Glomerular endothelial cell (primary cell): ENCODE results near the gene METTL4. TPM values are rescaled to one million over a fixed set of nuclear protein-coding genes. Genes with fewer than 3 reads are reported as not detected.
A peak's percentile ranks its signal among the peaks of the same experiment; 100 is the strongest.
"Not testable (repeated sequence)": the region's sequence is repeated elsewhere in the genome, so short reads cannot be mapped to it uniquely, and the experiment has no call there.

Experiments used
- DNase-seq: peaks from one replicate; pipeline ENCODE4 v3.0.0-alpha.2; 2011; ENCODE audit warnings: low read depth, low spot score; ENCODE audit errors: extremely low read depth
- total RNA-seq: library from RNA; depleted of rRNA; stranded (reverse); fragments of >200 nt; gene quantifications from 2 replicates; pipeline ENCODE4 v1.2.3, GENCODE V29; 2015

The METTL4 gene
- total RNA-seq, 1 donor from 2014 or later = 8.5 TPM

DNA sequence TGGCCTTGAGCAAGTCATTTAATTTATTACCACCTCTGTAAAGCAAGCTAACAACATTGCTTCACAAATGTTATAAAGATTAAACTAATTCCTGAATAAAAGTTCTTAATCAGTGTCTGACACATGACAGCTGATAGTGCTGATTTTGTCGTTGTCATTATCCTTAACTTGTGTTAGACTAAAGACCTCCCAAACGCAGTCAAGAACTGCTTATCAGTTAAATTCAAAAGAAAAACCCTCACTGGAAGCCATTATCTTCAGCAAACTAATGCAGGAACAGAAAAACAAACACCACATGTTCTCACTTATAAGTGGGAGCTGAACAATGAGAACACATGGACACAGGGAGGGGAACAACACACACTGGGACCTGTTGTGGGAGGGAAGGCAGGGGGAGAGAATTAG, 46.5 kb downstream of the METTL4 start:
- not testable (repeated sequence) for DNase-seq

DNA sequence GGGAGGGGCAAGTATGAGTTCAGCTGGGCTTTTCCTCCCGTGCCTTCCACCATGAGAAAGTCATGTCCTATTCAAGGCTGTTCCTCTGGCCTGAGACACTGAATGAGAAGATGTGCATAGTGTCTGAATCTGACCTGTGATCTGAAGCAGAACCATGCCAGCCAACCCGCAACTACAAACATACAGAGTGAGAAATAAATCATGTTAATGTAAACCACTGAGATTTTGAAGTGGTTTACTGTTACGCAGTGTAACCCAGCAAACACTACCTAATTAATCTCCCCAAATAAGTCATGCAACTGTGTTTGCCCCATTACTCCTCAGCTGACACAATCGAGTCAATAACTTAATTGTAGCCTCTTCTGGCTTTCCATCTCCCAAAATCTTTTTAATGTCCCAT, 49.2 kb downstream of the METTL4 start:
- no peak for DNase-seq

DNA sequence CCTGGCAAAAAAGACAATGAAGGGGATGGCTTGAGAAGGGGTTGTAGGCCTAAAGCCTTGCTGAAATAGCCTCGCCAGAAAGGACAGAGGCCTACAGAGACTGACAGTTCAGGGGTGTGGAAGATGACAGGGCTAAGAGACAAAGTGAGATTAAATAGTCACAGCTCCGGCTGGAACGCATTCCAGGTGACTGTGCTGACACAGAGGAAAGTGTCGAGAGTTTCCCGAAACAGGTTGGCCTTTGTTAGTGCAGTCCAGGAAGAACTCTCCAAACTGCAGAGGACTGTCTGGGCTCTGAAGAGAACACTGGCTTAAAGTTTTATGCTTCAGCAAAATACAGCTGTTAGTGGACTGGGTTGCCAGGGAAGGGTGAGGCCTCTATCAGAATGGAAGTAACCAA, 52.8 kb downstream of the METTL4 start:
- no peak for DNase-seq

DNA sequence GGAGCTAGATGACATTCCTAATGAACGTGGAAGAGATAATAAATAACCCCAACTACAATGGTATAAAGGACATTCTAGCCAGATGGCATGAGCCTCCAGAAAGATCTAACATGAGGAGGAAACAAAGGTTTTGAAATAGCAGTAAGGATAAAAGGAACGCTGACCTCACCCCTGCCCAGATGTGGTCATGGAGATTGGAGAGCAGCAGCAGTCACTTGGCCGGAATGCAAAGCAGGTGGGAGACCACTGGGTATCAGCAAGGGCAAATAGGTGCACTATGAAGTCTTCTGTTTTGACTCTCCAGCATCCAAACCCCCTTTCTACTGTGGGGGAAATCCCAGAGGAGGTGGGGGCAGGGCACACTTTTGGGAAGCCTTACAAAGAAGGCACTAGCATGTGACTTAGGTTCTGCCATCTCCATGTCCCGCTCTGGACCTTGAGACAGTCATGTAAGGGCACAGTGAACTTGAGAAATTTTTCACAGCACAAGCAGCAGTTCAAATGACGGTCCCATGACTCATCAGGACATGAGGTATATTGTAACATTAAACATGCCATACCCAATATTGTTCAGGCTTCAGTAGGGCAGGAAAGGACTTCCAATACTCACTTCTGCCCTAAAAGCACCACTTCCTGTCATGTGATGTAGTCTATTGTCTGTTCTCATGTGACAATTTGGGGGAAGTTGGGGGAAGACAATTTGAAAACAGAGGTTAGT, 55.2 kb downstream of the METTL4 start:
- peak; percentile 100 for DNase-seq

DNA sequence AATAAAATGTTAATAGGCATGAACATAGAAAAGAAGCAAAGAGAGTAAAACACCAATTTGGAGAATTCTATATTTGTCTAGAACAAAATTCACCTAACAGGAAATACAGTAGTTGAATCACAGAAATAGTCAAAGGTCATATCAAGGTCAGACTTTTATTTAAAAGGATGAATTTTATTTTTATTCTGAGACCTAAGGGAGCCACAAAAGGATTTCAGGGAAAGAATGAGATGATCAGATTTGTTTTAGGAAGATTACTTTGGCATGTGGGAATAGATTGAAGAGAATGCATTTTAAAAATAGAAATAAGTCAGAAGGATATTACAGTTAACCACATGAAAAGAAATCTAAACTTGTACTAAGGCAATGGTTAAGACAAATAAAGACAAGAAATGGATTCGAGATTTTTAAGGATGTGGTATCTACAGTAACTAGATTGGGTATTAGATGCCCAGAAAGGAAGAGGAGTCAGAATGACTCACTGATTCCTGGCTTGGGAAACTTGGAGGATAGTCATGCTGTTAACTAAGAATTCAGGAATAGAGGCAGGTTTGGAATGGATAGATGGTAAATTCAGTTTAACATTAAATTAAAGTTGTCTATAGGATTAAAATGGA, 56.0 kb downstream of the METTL4 start:
- peak; percentile 82 for DNase-seq

DNA sequence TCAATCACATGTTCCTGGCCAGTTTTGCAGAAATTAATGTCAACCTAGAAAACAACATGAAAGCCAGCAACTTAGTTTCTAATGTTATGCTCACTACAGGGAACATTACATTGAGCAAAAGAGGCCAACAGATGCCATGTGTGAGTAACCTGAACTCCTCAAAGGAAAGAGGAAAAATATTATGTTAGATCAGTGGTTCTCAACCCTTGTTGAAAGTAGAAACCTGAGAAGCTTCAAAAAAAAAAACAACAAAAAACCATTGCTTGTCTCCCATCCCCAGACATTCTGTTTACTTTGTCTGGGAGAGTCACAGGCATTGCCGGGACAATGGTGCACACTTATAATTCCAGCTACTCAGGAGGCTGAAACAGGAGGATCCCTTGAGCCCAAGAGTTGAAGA, 57.7 kb downstream of the METTL4 start:
- DNase-seq = no peak

DNA sequence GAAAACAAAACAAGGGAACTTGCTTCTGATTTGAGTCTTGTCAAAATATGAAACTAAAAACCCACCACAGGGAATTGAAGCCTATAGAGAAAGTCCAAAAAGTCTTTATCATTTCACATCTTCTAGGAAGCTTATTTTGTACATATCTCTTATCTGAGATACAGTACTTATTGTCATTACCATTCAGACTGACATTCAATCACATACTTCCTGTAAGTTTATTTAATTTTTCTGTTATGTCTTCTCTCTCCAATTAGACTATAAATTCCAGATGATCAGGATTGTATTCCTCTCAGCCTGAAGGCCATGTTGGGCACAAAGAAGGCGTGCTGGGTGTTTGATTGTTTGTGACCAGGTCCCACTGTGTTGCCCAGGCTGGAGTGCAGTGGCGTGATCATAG, 59.2 kb downstream of the METTL4 start:
- no peak for DNase-seq

DNA sequence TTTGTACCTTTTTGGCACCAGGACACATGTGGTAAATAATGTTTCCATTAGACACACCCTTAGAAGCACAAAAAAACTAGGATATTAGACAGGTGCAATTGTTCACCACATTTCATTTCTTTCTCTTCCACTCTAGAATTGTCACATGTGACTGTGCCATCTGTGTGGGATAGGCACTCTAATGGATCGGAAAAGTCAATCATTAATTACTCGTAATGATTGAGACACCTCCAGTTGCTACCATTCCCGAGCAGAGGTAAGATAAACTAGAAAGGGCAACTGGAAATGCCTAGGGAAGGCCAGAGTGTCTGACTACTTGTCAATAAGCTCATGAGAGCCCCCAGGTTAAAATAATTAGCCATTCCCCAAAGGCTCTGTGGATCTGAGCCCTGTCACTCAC, 59.9 kb downstream of the METTL4 start:
- DNase-seq = no peak

DNA sequence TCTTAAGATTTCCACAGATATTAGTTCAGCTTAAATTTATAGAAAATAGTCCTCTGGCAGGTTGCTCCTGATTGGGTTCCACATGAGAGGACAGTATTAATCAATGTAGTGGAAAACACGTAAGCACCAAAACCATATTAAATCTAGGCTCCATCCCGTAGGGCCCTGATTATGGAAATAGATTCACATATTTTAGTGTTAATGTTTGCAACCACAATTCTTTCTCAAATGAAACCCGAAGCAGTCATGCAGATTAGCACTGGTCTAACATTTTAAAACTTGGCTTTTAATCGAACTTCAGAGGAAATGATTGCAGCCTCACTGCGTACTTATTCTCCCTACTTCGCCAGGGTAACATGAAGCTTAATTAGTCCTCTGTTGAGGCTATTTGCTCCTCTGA, 60.9 kb downstream of the METTL4 start:
- no peak for DNase-seq

DNA sequence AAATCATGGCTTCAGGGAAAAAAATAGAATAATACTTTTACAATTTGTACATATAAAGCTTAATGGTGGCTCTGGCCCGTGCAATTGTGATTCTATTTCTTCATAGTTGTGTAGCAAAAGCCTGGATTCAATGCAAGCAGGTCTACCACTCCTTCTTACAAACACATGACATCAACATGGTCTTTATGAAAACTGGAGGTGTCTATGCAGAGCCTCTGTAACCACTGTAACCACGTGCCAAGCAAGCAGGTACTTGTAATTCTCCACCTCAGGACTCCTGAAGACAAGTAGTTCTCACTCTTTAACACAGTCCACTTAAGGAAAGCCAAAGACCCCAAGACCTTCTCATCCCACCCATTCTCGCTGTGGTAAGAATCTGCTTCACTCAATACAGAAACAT, 62.6 kb downstream of the METTL4 start:
- no peak for DNase-seq

DNA sequence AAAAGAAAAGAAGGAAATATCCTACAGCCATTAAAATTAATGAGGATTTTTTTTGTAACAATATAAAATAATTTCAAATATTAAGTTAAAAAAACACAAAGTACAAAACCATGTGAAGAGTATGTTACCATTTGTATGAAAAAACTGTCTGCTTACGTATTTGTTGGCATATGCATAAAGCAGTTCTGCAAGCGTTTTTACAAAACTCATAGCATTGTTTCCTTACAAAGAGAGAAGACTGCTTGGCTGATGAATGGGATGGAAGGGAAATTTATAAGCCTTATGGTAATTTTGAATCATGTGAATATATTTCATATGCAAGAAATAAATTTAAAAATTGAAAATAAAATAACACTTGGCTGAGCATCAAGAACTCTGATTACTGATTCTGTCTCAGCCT, 63.1 kb downstream of the METTL4 start:
- no peak for DNase-seq

DNA sequence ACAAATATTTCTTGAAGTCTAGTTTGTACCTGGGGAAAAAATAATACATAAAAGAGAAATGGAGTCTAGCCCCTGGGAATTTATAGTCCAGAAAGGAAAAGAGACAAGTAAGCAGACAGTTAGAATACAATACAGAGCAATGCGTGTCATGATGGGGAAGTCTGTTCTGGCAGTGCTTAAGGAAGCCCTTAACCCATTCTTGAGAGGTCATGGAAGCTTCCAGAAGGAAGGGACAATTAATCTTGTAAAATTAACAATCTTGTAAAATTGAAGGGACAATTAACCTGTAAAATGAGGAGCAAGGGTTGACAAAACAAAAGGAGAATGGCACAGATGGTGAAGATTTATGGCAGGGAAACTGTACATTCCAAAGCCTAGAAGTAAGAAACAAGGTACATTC, 66.7 kb downstream of the METTL4 start:
- no peak for DNase-seq

DNA sequence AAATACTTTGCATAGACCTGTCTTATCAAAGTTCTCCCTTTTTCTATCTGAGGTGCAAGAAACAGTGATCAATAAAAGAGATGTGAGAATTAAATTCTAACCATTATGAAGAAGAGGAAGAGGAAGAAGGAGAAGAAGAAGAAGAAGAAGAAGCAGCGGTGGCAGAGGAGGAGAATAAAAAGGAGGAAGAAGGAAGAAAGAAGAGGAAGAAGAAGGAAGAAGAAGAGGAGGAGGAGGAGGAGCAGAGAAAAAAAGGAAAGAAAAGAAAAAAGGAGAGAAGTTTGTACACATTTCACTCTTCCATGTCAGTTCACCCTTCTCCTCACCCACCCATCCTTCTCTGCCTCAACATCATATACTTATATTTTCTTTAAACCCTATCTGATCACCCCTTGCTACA, 68.4 kb downstream of the METTL4 start:
- no peak for DNase-seq

DNA sequence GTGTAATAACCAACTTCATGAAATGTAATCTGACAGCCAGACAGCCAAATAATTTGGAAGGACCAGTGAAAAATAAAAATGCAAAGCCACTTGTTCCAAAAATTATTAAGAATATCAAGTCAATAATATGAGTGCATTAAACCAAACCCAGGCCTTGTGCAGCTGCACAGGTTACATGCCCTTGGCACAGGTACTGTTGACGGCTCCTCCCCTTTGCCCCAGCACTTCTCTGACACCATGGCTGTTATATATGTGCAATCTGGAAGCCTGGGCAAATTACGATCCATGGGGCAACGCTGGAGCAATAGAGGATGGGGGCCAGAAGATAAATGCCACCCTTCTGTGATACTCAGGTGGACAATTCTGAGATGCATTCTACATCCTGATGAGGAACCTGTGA, 68.9 kb downstream of the METTL4 start:
- DNase-seq = no peak

DNA sequence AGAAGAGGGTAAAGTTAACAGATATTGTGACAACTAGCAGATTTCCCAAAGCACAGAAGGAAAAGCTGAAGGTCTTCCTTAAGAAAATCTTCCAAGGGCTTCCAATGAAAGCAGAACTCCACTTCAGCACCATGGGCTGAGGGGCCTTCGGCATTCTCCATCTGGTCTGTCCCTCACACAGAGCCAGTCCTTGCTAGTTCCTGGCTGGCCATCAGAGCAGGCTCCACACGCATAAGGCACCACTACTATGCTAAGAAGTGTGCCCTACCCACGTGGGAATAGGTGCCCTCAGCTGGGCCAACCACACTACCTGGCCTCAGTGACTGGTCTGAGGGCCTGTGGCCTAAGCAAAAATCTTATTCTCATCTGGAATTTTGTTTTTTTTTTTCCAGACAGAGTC, 73.5 kb downstream of the METTL4 start:
- no peak for DNase-seq

DNA sequence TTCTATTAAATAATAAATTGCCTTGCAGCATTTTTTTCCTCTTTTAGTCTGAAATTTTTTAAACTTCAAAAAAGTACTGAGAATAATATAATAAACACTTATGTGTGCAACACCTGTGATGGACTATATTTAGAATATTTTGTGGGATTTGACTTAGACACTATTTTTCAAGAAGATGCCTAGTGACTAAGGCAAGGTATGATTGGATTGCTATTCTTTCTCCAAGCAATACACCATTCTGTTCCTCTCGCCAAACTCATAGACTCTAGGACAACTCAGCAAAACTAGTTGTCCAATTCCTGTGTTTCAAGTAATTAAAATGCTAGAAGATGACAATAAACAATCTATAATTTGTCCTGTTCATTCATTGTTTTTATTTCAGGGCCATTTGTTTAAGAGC, 75.9 kb downstream of the METTL4 start:
- no peak for DNase-seq

DNA sequence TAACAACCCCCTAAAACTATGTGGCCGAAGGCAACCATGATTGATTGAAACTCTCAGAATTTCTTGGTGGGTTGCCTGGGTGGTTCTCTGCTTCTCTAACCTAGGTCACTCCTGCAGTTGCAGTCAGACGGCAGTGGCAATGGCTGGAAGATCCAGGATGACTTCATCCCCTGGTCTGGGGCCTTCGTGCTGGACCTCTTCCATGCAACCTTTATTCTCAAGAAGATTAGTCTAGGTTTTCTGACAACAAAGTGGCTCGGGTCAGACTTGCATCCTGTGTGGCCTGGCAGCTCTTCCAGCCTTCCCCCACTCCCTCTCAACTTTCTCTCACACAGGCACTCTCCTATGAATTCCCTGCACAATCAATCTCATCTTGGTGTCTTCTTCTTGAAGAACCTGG, 76.4 kb downstream of the METTL4 start:
- no peak for DNase-seq

Other genes starting within 250 kb of the METTL4 start
- gene NDC80, start 52 bp upstream of the METTL4 start, total RNA-seq = 6.4 and 9.0 TPM in 2 replicates
- gene SMCHD1, start 84.2 kb upstream of the METTL4 start, total RNA-seq = 24.8 and 34.5 TPM in 2 replicates